Activated T-helper 2 cell treated with anti-CD3 and anti-CD28 coated beads, Interferon-gamma antibody, Interleukin-2, Interleukin-4, amounts not matched to agents 10 μg/mL and 5 μg/mL and 100 μg/mL, durations not matched to agents 14 hours and 24 hours and 36 hours (primary cell): ENCODE data around the gene ANKRD53. TPM values are rescaled to one million over a fixed set of nuclear protein-coding genes. Genes with fewer than 3 reads are reported as not detected.
A peak's percentile ranks its signal among the peaks of the same experiment; 100 is the strongest.
"Not testable (repeated sequence)": the region's sequence is repeated elsewhere in the genome, so short reads cannot be mapped to it uniquely, and the experiment has no call there.

ENCODE experiments used
- DNase-seq: peaks from one replicate; pipeline ENCODE4 v3.0.0; 2021; ENCODE audit warnings: low spot score
- H3K27ac Mint-ChIP-seq: one replicate; pipeline ENCODE4 v1.8.0; 2021; ENCODE audit warnings: mixed read lengths
- H3K27me3 Mint-ChIP-seq: one replicate; pipeline ENCODE4 v1.8.0; 2021; ENCODE audit warnings: low read depth, mixed read lengths
- H3K36me3 Mint-ChIP-seq: one replicate; pipeline ENCODE4 v1.8.0; 2021; ENCODE audit warnings: low read depth, mixed read lengths
- H3K4me1 Mint-ChIP-seq: one replicate; pipeline ENCODE4 v1.8.0; 2021; ENCODE audit warnings: low read depth, mixed read lengths
- H3K4me3 Mint-ChIP-seq: one replicate; pipeline ENCODE4 v1.8.0; 2021; ENCODE audit warnings: low read depth, mild to moderate bottlenecking, moderate library complexity, mixed read lengths
- H3K9me3 Mint-ChIP-seq: one replicate; pipeline ENCODE4 v1.8.0; 2021; ENCODE audit warnings: mixed read lengths
- intact Hi-C: fragments of 100-400 bp; cut with micrococcal nuclease; formaldehyde crosslinking; loops from one replicate; pipeline ENCODE4 v1.15.1; 2023
- total RNA-seq: library from RNA; stranded (reverse); gene quantifications from 2 replicates; pipeline ENCODE4 v1.2.3, GENCODE V29; 2022

Gene ANKRD53
- total RNA-seq, 1 donor from 2014 or later = not detected

DNA sequence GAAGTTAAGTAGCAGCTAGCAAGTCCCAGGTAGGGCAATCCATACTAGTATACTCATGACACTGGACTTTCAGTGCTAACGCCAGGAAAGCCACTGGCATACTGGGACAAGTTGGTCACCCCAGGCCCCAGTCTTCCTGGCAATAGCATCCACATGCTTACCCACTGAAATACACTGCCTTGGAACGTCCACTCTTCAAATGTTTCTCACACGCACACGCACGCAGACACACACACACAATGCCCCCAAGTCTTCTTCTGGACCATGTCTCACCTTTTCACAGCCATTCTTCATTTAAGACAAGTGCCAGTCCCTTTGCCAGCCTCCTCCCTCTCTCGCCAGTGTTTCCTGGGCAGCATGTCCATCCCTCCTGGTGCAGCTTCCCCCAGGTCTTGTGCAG, 25.0 kb downstream of the ANKRD53 start:
- no peak for DNase-seq
- intact Hi-C loops = no loop called here
- Mint-ChIP-seq H3K36me3 (no peaks in the 10 kb centered on the region), H3K27me3 (no peaks in the 10 kb centered on the region), H3K4me1 (peaks cover 16% of the 10 kb centered on the region), H3K4me3 (no peak overlapping the region), H3K9me3 (no peaks in the 10 kb centered on the region), H3K27ac (no peak overlapping the region)

DNA sequence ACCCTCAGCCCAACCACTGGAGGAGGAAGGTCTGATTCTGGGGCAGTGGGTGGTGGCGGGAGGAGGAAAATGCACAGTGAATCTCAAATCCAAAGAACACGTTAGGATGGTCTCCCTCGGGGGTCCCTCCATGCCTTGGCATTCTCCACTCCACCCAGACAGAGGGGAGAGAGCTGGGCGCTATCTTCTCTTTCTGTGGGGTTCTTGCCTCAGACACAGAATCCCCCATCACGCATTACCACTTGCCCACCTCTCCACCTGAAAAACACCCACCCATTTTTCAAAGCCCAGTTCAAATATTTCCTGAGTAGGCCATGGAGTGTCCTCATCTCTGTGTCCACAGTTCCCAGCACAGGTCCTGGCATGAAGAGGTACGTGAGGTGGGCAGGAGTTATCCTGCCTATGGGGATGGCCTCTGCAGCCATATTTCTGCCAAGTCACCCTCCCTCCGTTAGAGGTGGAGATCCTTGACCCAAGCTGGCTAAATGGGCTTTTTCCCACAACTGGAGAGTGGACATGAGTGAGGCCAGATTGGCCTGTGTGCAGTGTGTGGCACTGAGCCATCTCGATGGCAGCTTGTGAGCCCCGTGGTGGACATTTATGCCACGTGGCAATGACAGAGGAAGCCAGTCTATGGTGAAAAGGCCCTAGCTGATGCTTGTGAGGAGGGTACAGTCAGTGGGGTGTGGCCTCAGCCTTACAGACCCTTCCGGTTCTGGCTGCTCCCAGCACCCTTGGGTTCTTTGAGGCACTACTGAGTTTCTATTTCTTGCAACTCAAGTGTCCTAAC, 25.7 kb downstream of the ANKRD53 start:
- intact Hi-C loops = no loop called here
- no peak overlapping the region for H3K27ac Mint-ChIP-seq
- H3K36me3 Mint-ChIP-seq = no peaks in the 10 kb centered on the region
- H3K4me1 Mint-ChIP-seq = peaks cover 10% of the 10 kb centered on the region
- H3K4me3 Mint-ChIP-seq = no peak overlapping the region
- H3K27me3 Mint-ChIP-seq = no peaks in the 10 kb centered on the region
- no peaks in the 10 kb centered on the region for H3K9me3 Mint-ChIP-seq
- no peak for DNase-seq

DNA sequence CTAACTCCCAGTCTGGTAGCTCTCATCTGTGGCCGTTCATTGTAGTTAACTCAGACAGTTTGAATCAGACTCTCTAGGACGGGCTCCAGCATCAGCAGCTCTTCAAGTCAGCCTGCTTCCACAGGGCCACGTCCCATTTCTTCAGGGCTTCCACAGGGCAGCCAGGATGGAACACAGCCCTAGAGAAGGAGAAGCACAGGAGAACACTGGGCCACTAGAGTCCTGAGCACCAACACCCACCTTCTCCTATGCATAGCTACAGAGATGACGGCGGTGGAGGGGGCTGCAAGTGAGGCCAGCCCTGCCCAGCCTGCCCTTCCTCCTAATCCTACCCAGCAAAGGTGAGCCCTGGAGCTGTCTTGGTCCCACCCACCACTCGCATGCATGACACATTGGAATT, 26.4 kb downstream of the ANKRD53 start:
- H3K27ac Mint-ChIP-seq = no peak overlapping the region
- intact Hi-C loops = no loop called here
- H3K4me1 Mint-ChIP-seq = peaks cover 7% of the 10 kb centered on the region
- no peak overlapping the region for H3K4me3 Mint-ChIP-seq
- H3K36me3 Mint-ChIP-seq = no peaks in the 10 kb centered on the region
- DNase-seq = no peak
- peaks cover 1% of the 10 kb centered on the region for H3K27me3 Mint-ChIP-seq
- H3K9me3 Mint-ChIP-seq = no peaks in the 10 kb centered on the region

DNA sequence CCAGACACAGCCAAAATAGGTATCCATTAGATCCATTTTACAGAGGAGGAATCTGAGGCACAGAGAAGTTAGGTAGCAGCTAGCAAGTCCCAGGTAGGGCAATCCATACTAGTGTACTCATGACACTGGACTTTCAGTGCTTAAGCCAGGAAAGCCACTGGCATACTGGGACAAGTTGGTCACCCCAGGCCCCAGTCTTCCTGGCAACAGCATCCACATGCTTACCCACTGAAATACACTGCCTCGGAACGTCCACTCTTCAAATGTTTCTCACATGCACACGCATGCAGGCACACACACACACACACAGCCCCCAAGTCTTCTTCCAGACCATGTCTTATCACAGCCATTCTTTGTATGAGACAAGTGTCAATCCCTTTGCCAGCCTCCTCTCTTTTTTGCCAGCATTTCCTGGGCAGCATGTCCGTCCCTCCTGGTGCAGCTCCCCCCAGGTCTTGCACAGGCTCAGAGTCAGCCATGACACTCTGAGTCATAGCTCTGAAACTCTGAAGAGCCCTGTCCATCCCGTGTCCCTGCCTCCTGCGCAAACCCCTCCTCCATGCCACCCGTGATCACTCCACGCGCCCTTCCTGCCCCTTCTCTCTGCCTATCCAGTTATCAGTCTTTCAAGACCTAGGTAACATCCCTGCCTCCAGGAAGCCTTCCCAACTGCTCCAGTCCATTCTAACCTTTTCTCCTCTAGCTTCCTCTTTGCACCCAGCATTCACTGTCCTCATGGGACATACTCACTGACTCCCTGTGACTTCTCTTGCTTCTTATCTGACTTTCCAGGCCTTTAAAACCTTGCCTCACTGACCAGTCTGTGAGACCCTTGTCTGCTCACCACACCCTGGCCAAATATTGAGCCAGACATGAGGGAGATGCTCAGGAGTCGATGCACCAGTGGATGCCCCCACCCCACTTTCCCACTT, 27.1 kb downstream of the ANKRD53 start:
- H3K4me3 Mint-ChIP-seq = no peak overlapping the region
- H3K27ac Mint-ChIP-seq = no peak overlapping the region
- H3K27me3 Mint-ChIP-seq = peaks cover 5% of the 10 kb centered on the region
- DNase-seq = no peak
- H3K36me3 Mint-ChIP-seq = no peaks in the 10 kb centered on the region
- H3K4me1 Mint-ChIP-seq = peaks cover 5% of the 10 kb centered on the region
- no peaks in the 10 kb centered on the region for H3K9me3 Mint-ChIP-seq
- intact Hi-C loops = no loop called here

DNA sequence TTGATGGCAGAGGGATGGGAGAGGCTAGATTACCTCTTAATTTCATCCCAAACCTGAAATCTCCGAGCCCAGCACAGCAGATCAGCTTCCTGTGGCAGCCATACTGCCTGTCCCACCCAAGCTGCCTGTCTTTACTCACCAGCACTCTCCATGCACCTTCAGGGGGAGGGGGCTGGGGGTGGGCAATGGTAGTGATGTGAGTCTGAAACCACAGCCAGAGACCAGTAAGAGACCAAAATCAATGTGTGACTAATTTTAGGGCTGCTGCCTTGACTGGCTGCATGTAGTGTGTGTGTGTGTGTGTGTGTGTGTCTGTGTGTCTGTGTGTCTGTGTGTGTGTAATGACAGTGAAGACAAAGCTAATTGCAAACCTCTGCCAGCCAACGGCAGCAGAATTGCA, 27.9 kb downstream of the ANKRD53 start:
- Mint-ChIP-seq H3K9me3 (no peaks in the 10 kb centered on the region), H3K36me3 (no peaks in the 10 kb centered on the region), H3K27me3 (peaks cover 5% of the 10 kb centered on the region), H3K27ac (no peak overlapping the region), H3K4me1 (no peaks in the 10 kb centered on the region), H3K4me3 (no peak overlapping the region)
- DNase-seq = no peak
- intact Hi-C loops = no loop called here

DNA sequence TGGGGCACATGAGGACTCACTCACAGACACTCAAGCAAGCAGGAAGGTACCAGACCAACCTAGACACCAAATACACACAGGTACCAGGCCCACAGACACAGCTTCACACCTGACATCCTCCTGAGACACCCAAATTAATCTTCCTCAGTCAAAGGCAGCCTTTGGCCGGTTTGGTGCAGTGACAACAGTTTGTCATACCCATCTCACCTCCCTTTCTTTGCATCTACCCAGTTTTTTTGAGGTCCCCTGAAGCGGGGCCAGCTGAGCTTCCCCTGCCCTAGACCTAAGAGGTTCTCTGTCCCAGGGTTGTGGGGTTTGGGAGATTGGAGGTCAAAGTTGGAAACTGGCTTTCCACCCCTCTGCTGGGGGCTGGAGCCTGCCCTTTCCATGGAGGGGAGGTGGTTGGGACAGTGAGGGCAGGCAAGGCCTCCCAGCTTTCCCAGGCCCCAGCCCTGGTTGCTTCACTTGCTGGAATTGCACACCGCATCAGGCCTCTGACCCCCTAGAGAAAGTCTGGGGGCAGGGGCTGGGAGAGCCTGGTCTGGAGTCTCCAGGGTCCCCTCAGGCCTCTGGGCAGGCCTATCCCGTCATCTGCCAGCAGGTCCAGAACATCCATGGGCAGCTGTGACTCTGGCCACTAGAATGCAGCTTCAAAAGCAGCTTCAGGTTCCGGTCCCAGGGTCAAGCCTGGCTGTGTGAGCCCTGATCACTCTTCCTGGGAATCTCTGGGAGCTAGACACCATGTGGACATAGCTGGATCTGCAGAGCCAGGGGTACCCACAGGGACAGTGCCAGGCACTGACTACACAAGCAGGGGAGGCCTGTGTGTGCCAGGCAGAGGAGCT, 28.7 kb downstream of the ANKRD53 start:
- no peak for DNase-seq
- Mint-ChIP-seq H3K4me3 (no peak overlapping the region), H3K27ac (no peak overlapping the region), H3K36me3 (no peaks in the 10 kb centered on the region), H3K27me3 (peaks cover 8% of the 10 kb centered on the region), H3K9me3 (no peaks in the 10 kb centered on the region), H3K4me1 (no peaks in the 10 kb centered on the region)
- intact Hi-C loops = no loop called here

DNA sequence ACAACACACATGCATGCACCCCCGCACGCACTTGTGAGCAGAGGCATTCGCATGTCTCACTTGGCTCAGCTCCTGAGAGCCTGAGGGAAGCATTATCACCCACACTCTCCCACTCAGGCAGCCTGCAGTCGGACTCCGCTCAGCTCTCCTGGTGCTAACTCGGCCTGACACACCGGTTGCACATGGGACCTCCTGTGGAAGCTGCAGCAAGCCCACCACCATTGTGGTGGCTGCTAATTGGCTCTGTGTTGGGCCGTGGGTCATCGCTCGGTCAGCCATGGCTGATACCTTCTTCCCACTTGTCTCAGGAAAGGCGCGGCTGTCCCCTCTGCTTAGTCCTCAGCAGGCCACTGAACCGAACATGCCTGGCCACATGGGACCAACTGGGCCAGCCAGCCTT, 29.9 kb downstream of the ANKRD53 start:
- Mint-ChIP-seq H3K9me3 (no peaks in the 10 kb centered on the region), H3K27me3 (peaks cover 8% of the 10 kb centered on the region), H3K4me3 (no peak overlapping the region), H3K36me3 (no peaks in the 10 kb centered on the region), H3K27ac (no peak overlapping the region), H3K4me1 (no peaks in the 10 kb centered on the region)
- DNase-seq = no peak
- intact Hi-C loops = no loop called here

DNA sequence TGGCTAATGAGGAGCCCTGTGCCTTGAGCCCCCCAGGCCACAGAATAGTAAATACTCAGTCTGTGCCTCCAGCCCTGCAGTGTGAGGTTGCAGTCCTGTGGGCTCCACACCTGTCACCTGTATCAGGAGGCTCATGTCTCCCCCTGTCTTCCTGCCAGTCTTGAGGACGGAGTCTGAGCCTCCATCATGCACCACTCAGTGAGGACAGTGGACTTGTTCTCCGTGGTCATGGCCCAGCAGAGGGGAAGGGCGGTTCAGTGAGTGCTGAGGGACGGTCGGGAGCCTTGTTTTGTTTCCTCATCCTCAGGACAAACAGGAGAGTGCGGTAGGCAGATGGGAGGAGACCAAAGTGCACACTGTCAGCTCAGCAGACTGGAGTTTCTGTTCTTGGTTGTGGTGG, 33.4 kb downstream of the ANKRD53 start:
- intact Hi-C loops, H3K27me3 Mint-ChIP-seq, H3K4me1 Mint-ChIP-seq, DNase-seq, H3K4me3 Mint-ChIP-seq, H3K9me3 Mint-ChIP-seq, H3K36me3 Mint-ChIP-seq, H3K27ac Mint-ChIP-seq: not testable (repeated sequence)

DNA sequence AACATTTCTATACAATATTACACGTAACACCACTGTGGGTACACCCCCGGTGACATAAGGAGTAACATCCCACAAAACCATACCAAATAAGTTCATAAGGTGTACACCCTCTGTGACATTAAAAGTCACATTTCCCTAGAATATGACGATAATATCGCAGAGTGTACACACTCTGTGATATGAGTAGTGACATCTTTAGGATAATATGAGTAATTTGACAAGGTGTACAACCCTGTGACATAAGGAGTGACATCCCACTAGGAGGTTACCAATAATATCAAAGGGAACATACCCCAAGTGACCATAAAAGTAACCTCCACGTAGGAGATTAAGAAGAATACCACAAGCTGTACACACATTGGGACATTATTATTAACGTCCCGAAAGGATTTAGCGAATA, 40.2 kb downstream of the ANKRD53 start:
- Mint-ChIP-seq H3K27me3 (no peaks in the 10 kb centered on the region), H3K36me3 (no peaks in the 10 kb centered on the region), H3K4me3 (no peak overlapping the region), H3K27ac (no peak overlapping the region), H3K4me1 (peaks cover 10% of the 10 kb centered on the region), H3K9me3 (no peaks in the 10 kb centered on the region)
- DNase-seq = no peak
- intact Hi-C loops = no loop called here

DNA sequence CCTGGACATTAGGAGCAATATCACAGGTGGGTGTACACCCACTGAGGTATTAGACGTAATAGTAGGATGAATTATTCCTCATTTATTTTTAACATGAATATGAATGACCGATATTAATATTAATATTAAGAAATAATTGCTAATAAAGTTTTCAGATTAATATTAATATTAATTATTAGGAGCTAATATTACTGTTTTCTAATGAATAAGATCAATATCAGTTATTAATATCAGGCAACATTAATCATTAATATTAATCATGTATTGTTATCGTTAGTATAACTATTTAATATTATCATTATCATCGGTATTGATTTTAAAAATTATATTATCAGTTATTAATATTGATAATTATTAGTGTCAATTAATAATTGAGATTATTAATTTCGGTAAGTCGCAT, 41.6 kb downstream of the ANKRD53 start:
- DNase-seq, H3K36me3 Mint-ChIP-seq, H3K27me3 Mint-ChIP-seq, intact Hi-C loops, H3K9me3 Mint-ChIP-seq, H3K4me3 Mint-ChIP-seq, H3K27ac Mint-ChIP-seq: not testable (repeated sequence)
- peaks cover 13% of the 10 kb centered on the region for H3K4me1 Mint-ChIP-seq

DNA sequence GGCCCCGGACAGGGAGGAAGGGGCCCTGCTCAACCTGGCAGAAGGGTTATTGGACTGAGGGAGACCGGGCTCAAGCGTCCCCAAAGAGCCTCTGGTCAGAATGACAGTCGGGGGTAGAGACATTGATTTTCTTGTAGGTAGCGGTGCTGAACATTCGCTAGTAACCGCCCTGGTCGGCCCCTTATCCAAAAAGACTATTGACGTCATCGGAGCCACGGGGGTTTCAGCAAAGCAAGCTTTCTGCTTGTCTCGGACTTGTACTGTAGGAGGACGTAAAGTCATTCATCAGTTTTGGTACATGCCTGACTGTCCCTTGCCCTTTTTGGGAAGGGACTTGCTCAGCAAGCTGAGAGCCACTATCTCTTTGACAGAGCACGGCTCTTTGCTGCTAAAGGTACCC, 43.0 kb downstream of the ANKRD53 start:
- intact Hi-C loops, H3K27me3 Mint-ChIP-seq, H3K36me3 Mint-ChIP-seq, H3K4me3 Mint-ChIP-seq, H3K9me3 Mint-ChIP-seq, DNase-seq, H3K27ac Mint-ChIP-seq: not testable (repeated sequence)
- H3K4me1 Mint-ChIP-seq = peaks cover 13% of the 10 kb centered on the region

DNA sequence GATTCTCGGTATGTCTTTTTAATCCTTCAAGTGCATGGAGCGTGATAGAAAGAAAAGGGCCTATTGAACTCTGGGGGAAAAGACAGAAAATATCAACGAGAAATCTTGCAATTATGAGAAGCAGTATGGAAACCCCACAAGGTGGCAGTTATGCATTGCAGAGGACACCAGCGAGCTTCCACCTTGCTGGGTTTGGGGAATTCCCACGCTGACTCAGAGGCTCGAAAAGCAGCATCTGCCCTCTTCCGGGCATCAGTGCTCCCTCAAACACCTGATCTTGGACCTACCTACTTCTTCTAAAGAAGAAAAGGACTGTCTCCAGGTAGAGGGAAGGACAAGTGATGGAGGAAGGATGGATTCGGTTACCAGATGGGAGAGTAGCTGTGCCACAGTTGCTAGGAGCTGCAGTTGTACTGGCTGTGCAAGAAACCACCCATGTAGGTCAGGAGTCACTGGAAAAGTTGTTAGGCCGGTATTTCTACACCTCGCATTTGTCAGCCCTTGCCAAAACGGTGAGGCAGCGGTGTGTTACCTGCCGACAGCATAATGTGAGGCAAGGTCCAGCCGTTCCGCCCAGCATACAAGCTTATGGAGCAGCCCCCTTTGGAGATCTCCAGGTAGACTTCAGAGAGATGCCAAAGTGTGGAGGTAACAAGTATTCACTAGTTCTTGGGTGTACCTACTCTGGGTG, 45.3 kb downstream of the ANKRD53 start:
- intact Hi-C loops = not testable (repeated sequence)

More for the DNA sequence above, 45.3 kb downstream of the ANKRD53 start:
- not testable (repeated sequence) for H3K27ac Mint-ChIP-seq, H3K36me3 Mint-ChIP-seq, H3K4me3 Mint-ChIP-seq, H3K27me3 Mint-ChIP-seq, H3K9me3 Mint-ChIP-seq
- H3K4me1 Mint-ChIP-seq = peaks cover 13% of the 10 kb centered on the region
- DNase-seq = peak; percentile 40
